Measurements from ENCODE around the gene DPP6.

DNA sequence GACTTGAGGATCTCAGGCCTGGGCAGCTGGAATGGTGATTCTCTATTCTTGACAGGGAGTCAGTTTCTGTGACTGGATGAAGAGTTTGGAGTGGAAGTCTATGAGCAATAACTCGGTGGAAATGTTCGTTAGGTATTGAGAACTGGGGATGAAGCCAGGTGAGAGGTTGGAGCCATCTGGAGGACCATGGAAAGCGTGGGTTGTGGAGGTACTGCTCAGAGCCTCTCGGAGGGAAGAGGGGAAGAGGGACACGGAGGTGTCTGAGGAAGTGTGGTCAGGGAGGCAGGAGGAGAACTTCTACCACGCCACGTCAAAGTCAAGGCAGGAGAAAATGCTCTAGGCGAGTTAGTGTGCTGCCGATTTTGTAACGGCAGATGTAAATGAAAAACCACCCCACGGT is 430.7 kb downstream of the DPP6 start:
- TF ChIP-seq, protein P1, sequence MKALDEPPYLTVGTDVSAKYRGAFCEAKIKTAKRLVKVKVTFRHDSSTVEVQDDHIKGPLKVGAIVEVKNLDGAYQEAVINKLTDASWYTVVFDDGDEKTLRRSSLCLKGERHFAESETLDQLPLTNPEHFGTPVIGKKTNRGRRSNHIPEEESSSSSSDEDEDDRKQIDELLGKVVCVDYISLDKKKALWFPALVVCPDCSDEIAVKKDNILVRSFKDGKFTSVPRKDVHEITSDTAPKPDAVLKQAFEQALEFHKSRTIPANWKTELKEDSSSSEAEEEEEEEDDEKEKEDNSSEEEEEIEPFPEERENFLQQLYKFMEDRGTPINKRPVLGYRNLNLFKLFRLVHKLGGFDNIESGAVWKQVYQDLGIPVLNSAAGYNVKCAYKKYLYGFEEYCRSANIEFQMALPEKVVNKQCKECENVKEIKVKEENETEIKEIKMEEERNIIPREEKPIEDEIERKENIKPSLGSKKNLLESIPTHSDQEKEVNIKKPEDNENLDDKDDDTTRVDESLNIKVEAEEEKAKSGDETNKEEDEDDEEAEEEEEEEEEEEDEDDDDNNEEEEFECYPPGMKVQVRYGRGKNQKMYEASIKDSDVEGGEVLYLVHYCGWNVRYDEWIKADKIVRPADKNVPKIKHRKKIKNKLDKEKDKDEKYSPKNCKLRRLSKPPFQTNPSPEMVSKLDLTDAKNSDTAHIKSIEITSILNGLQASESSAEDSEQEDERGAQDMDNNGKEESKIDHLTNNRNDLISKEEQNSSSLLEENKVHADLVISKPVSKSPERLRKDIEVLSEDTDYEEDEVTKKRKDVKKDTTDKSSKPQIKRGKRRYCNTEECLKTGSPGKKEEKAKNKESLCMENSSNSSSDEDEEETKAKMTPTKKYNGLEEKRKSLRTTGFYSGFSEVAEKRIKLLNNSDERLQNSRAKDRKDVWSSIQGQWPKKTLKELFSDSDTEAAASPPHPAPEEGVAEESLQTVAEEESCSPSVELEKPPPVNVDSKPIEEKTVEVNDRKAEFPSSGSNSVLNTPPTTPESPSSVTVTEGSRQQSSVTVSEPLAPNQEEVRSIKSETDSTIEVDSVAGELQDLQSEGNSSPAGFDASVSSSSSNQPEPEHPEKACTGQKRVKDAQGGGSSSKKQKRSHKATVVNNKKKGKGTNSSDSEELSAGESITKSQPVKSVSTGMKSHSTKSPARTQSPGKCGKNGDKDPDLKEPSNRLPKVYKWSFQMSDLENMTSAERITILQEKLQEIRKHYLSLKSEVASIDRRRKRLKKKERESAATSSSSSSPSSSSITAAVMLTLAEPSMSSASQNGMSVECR (CRISPR knock-in tag; IDR thresholded peaks at IDR 0.05; ENCODE audit: borderline replicate concordance): no peak
- TF ChIP-seq CBFB (CRISPR knock-in tag; IDR thresholded peaks at IDR 0.05; ENCODE audit: low read depth) (no peak), OVOL2 (CRISPR knock-in tag; IDR thresholded peaks at IDR 0.05; ENCODE audit: borderline replicate concordance) (no peak), ETV6 (CRISPR knock-in tag; IDR thresholded peaks at IDR 0.05) (no peak), ZBTB21 (CRISPR knock-in tag; IDR thresholded peaks at IDR 0.05; ENCODE audit: borderline replicate concordance) (no peak)
- TF ChIP-seq, protein P2, sequence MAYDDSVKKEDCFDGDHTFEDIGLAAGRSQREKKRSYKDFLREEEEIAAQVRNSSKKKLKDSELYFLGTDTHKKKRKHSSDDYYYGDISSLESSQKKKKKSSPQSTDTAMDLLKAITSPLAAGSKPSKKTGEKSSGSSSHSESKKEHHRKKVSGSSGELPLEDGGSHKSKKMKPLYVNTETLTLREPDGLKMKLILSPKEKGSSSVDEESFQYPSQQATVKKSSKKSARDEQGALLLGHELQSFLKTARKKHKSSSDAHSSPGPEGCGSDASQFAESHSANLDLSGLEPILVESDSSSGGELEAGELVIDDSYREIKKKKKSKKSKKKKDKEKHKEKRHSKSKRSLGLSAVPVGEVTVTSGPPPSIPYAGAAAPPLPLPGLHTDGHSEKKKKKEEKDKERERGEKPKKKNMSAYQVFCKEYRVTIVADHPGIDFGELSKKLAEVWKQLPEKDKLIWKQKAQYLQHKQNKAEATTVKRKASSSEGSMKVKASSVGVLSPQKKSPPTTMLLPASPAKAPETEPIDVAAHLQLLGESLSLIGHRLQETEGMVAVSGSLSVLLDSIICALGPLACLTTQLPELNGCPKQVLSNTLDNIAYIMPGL (CRISPR knock-in tag; IDR thresholded peaks at IDR 0.05): no peak
- TF ChIP-seq, protein P3, sequence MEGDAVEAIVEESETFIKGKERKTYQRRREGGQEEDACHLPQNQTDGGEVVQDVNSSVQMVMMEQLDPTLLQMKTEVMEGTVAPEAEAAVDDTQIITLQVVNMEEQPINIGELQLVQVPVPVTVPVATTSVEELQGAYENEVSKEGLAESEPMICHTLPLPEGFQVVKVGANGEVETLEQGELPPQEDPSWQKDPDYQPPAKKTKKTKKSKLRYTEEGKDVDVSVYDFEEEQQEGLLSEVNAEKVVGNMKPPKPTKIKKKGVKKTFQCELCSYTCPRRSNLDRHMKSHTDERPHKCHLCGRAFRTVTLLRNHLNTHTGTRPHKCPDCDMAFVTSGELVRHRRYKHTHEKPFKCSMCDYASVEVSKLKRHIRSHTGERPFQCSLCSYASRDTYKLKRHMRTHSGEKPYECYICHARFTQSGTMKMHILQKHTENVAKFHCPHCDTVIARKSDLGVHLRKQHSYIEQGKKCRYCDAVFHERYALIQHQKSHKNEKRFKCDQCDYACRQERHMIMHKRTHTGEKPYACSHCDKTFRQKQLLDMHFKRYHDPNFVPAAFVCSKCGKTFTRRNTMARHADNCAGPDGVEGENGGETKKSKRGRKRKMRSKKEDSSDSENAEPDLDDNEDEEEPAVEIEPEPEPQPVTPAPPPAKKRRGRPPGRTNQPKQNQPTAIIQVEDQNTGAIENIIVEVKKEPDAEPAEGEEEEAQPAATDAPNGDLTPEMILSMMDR (IDR thresholded peaks at IDR 0.05): no peak
- TF ChIP-seq, protein P4, sequence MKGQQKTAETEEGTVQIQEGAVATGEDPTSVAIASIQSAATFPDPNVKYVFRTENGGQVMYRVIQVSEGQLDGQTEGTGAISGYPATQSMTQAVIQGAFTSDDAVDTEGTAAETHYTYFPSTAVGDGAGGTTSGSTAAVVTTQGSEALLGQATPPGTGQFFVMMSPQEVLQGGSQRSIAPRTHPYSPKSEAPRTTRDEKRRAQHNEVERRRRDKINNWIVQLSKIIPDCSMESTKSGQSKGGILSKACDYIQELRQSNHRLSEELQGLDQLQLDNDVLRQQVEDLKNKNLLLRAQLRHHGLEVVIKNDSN (CRISPR knock-in tag; IDR thresholded peaks at IDR 0.05): no peak
- TF ChIP-seq, protein P5, sequence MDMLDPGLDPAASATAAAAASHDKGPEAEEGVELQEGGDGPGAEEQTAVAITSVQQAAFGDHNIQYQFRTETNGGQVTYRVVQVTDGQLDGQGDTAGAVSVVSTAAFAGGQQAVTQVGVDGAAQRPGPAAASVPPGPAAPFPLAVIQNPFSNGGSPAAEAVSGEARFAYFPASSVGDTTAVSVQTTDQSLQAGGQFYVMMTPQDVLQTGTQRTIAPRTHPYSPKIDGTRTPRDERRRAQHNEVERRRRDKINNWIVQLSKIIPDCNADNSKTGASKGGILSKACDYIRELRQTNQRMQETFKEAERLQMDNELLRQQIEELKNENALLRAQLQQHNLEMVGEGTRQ (CRISPR knock-in tag; IDR thresholded peaks at IDR 0.05): no peak
- TF ChIP-seq, protein P6, sequence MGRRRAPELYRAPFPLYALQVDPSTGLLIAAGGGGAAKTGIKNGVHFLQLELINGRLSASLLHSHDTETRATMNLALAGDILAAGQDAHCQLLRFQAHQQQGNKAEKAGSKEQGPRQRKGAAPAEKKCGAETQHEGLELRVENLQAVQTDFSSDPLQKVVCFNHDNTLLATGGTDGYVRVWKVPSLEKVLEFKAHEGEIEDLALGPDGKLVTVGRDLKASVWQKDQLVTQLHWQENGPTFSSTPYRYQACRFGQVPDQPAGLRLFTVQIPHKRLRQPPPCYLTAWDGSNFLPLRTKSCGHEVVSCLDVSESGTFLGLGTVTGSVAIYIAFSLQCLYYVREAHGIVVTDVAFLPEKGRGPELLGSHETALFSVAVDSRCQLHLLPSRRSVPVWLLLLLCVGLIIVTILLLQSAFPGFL (CRISPR knock-in tag; IDR thresholded peaks at IDR 0.05; ENCODE audit: borderline replicate concordance): no peak
